ENCODE measurements around the gene TDRD6. TPM values are rescaled to one million over a fixed set of nuclear protein-coding genes. Genes with fewer than 3 reads are reported as not detected.
"Not testable (repeated sequence)": the region's sequence is repeated elsewhere in the genome, so short reads cannot be mapped to it uniquely, and the experiment has no call there.

TDRD6 gene
- total RNA-seq, 1 donor from 2014 or later: not detected

DNA sequence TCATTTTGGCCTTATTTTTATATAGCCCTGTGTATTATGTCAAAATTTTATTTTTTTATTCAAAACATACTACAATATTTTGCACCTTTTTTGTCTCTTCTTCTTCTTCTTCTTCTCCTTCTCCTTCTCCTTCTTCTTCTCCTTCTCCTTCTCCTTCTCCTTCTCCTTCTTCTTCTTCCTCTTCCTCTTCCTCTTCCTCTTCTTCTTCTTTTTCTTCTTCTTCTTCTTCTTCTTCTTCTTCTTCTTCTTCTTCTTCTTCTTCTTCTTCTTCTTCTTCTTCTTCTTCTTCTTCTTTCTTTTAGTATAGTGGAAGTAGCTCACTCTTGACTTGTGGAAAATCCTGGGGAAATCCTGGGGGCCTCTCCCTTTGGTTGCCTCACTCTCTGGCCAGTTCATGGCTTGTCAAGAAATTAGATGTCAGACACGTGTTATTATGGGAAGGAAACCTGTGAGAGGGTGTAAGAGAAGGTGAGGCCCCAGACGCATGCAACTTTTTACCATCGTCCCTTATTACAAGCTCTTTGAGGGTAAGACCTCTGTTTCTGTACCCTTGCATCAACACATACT lies 56.6 kb downstream of the TDRD6 start:
- intact Hi-C loops (cut with micrococcal nuclease): not testable (repeated sequence)

GRCh38 chr6:46745973-46746372 lies 58.3 kb downstream of the TDRD6 start:
- intact Hi-C loops (cut with micrococcal nuclease): no loop called here

DNA sequence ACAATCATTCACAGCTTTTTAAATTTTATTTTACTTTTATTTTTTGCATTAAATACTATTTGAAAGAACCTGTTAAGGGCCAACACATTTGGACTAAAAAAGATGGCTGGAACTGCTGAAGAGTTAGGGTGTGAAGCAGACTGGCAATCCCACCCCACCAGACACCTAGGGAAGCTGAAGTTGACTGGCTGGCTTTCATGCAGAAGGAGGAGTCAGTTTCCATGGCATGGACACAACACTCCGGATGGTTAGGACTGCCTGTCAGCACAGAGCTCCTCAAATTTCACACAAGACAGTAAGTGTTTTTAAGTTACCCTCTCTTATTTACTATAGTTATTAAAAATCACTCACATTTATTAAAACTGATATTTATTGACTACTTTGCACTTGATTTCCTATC lies 59.0 kb downstream of the TDRD6 start, which contains the start of gene ANKRD66:
Gene ANKRD66 (plus strand): TSS at position 238 of the 400 bp plus-strand sequence. CDS start 5,016 bp downstream, outside the sequence.
- intact Hi-C loops (cut with micrococcal nuclease): no loop called here

DNA sequence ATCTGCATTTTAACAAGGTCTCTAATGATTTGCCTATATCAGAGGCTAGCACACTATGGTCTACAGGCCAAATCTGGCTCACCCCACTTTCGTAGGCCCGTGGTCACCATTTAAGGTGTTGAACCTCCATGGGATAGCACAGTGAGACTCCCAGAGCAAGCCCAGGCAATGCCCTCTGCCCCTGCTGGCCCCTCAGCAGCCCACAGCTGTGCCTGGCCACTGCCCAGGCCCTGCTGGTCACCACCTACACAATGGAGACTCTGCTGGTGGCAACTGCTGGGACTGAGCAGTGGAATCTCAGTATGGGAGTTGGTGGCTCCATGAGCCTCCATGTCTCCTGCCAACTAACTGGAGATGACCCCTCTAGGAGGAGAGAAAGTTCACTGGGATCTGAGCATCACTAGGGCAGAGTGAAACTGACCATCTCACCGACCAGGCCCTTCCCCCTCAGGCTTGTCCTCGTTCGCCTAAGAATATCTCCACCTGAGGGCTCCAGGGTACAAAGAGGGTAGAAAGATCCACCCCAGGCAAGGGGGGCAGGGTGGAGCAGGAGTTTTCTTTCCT lies 61.3 kb downstream of the TDRD6 start:
- intact Hi-C loops (cut with micrococcal nuclease): no loop called here

- intact Hi-C loops (cut with micrococcal nuclease): no loop called here
Measured at GRCh38 chr6:46749731-46750130, 62.0 kb downstream of the TDRD6 start.

DNA sequence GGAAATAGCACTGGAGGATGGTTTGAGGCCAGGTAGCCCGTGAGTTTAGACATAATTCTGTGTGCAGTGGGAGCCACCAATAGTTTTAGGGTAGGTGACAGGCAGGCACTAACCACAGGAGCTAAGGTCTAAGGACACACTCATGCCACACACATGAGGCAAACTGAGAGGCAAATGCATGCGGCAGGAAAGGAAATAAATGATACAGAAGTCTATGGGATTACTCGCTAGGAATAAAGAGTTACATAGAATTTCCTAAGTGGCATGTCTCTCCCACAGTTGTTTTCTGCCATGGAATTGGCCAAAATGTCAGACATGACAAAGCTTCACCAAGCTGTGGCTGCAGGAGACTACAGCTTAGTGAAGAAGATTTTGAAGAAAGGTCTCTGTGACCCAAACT lies 64.0 kb downstream of the TDRD6 start:
- intact Hi-C loops (cut with micrococcal nuclease): no loop called here

Other genes with a start within 250 kb of the TDRD6 start
- gene RCAN2, start 196.4 kb upstream of the TDRD6 start, total RNA-seq: 0.14 TPM in 1 of 2 replicates, not detected in the other
- not detected in 2 replicates for gene CYP39A1, start 35.1 kb upstream of the TDRD6 start, total RNA-seq
- not detected in 2 replicates for gene SLC25A27, start 34.9 kb upstream of the TDRD6 start, total RNA-seq
- gene PLA2G7, start 47.5 kb downstream of the TDRD6 start, total RNA-seq: not detected in 2 replicates
- not detected in 2 replicates for gene ANKRD66, start 59.0 kb downstream of the TDRD6 start, total RNA-seq
- gene MEP1A, start 105.5 kb downstream of the TDRD6 start, total RNA-seq: not detected in 2 replicates
- gene ADGRF5, start 234.1 kb downstream of the TDRD6 start, total RNA-seq: not detected in 2 replicates

All from T-helper 2 cell treated with Interferon-gamma antibody and Interleukin-4, amounts not matched to agents 100 ng/mL and 5 ng/mL, for 36 hours (primary cell).